H9 (cell line): Measurements from ENCODE around the gene MAML3. TPM values are rescaled to one million over a fixed set of nuclear protein-coding genes. Genes with fewer than 3 reads are reported as not detected.

Experiments used
- DNase-seq: peaks from one replicate; pipeline ENCODE4 v3.0.0-alpha.2; 2017
- H2AFZ ChIP-seq: one replicate; pipeline ENCODE4 v1.6.1; 2013; ENCODE audit warnings: mild to moderate bottlenecking, low read length, control low read depth, moderate library complexity
- H2AK5ac ChIP-seq: 2 replicates; pipeline ENCODE4 v1.6.1; 2013; ENCODE audit warnings: low read length, control low read depth, mixed read lengths; ENCODE audit not compliant: insufficient read length
- H2BK120ac ChIP-seq: one replicate; pipeline ENCODE4 v1.6.1; 2013; ENCODE audit warnings: low read depth, mild to moderate bottlenecking, low read length, control low read depth, inconsistent platforms; ENCODE audit not compliant: poor library complexity, severe bottlenecking
- H2BK12ac ChIP-seq: 2 replicates; pipeline ENCODE4 v1.6.1; 2013; ENCODE audit warnings: low read length, control low read depth, mixed read lengths, low read depth; ENCODE audit not compliant: insufficient read length
- H2BK15ac ChIP-seq: 2 replicates; pipeline ENCODE4 v1.6.1; 2013; ENCODE audit warnings: low read depth, low read length, control low read depth
- H2BK20ac ChIP-seq: one replicate; pipeline ENCODE4 v1.6.1; 2013; ENCODE audit warnings: low read depth, mild to moderate bottlenecking, low read length, control low read depth, inconsistent platforms; ENCODE audit not compliant: poor library complexity, severe bottlenecking
- H2BK5ac ChIP-seq: 2 replicates; pipeline ENCODE4 v1.6.1; 2013; ENCODE audit warnings: low read length, control low read depth, mixed read lengths; ENCODE audit not compliant: insufficient read length
- H3K14ac ChIP-seq: 2 replicates; pipeline ENCODE4 v1.6.1; 2013; ENCODE audit warnings: low read length, control low read depth; ENCODE audit not compliant: insufficient read depth
- H3K18ac ChIP-seq: 2 replicates; pipeline ENCODE4 v1.6.1; 2013; ENCODE audit warnings: low read depth, mild to moderate bottlenecking, mixed read lengths, low read length, control low read depth; ENCODE audit not compliant: insufficient read length
- H3K23ac ChIP-seq: 2 replicates; pipeline ENCODE4 v1.6.1; 2013; ENCODE audit warnings: low read length, control low read depth, mixed read lengths, low read depth; ENCODE audit not compliant: insufficient read length
- H3K23me2 ChIP-seq: 2 replicates; pipeline ENCODE4 v1.6.1; 2013; ENCODE audit warnings: low read depth, mild to moderate bottlenecking, mixed read lengths, low read length, control low read depth; ENCODE audit not compliant: insufficient read length, poor library complexity, severe bottlenecking
- H3K27ac ChIP-seq: 2 replicates; pipeline ENCODE4 v1.5.1; 2013; ENCODE audit warnings: low read length, control low read depth, mixed read lengths, low read depth; ENCODE audit not compliant: insufficient read length
- H3K27me3 ChIP-seq: 2 replicates; pipeline ENCODE4 v1.6.1; 2013; ENCODE audit warnings: low read length, control low read depth, inconsistent platforms; ENCODE audit not compliant: insufficient read depth
- H3K4ac ChIP-seq: 2 replicates; pipeline ENCODE4 v1.6.1; 2013; ENCODE audit warnings: low read depth, mild to moderate bottlenecking, control low read depth, inconsistent platforms, low read length, moderate library complexity
- H3K4me1 ChIP-seq: 2 replicates; pipeline ENCODE4 v1.6.1; 2013; ENCODE audit warnings: low read length, control low read depth, inconsistent platforms; ENCODE audit not compliant: insufficient read depth
- H3K4me2 ChIP-seq: 2 replicates; pipeline ENCODE4 v1.6.1; 2013; ENCODE audit warnings: low read length, control low read depth, mixed read lengths; ENCODE audit not compliant: insufficient read length, insufficient read depth
- H3K56ac ChIP-seq: 2 replicates; pipeline ENCODE4 v1.6.1; 2013; ENCODE audit warnings: low read depth, mild to moderate bottlenecking, mixed read lengths, low read length, control low read depth; ENCODE audit not compliant: insufficient read length
- H3K79me1 ChIP-seq: 2 replicates; pipeline ENCODE4 v1.6.1; 2013; ENCODE audit warnings: low read depth, mild to moderate bottlenecking, moderate library complexity, low read length, control low read depth, inconsistent platforms; ENCODE audit not compliant: insufficient read depth, poor library complexity, severe bottlenecking
- H3K79me2 ChIP-seq: 2 replicates; pipeline ENCODE4 v1.6.1; 2013; ENCODE audit warnings: low read length, control low read depth, inconsistent platforms; ENCODE audit not compliant: insufficient read depth
- H3K9ac ChIP-seq: 2 replicates; pipeline ENCODE4 v1.6.1; 2013; ENCODE audit warnings: low read length, control low read depth, mixed read lengths; ENCODE audit not compliant: insufficient read length; ENCODE audit errors: extremely low read depth
- H3K9me3 ChIP-seq: one replicate; pipeline ENCODE4 v1.6.1; 2013; ENCODE audit warnings: low read depth, low read length, inconsistent platforms; ENCODE audit not compliant: control insufficient read depth
- H3T11ph ChIP-seq: one replicate; pipeline ENCODE4 v1.6.1; 2013; ENCODE audit warnings: mild to moderate bottlenecking, low read length, control low read depth, inconsistent platforms
- H4K20me1 ChIP-seq: one replicate; pipeline ENCODE4 v1.6.1; 2013; ENCODE audit not compliant: control insufficient read depth, insufficient read length, insufficient read depth
- H4K5ac ChIP-seq: 2 replicates; pipeline ENCODE4 v1.6.1; 2013; ENCODE audit warnings: low read depth, mild to moderate bottlenecking, mixed read lengths, low read length, control low read depth; ENCODE audit not compliant: insufficient read length
- H4K8ac ChIP-seq: replicated peaks from 2 replicates; pipeline ENCODE4 v1.6.1; 2013; ENCODE audit warnings: low read length, control low read depth, mixed read lengths, low read depth; ENCODE audit not compliant: insufficient read length
- H4K91ac ChIP-seq: 2 replicates; pipeline ENCODE4 v1.6.1; 2013; ENCODE audit warnings: low read depth, mild to moderate bottlenecking, moderate library complexity, mixed read lengths, low read length, control low read depth; ENCODE audit not compliant: insufficient read length
- H3K27ac Mint-ChIP-seq, 3 experiments: 2 replicates in 2 of 3; 3 replicates in 1 of 3; pipeline ENCODE4 v1.8.0; 2020 to 2021; ENCODE audit warnings: mixed read lengths in 3 of 3, mild to moderate bottlenecking in 1 of 3, moderate library complexity in 1 of 3
- H3K27me3 Mint-ChIP-seq: 2 replicates; pipeline ENCODE4 v1.8.0; 2021; ENCODE audit warnings: low read depth, mild to moderate bottlenecking, moderate library complexity, mixed read lengths
- H3K36me3 Mint-ChIP-seq, 3 experiments: 2 replicates in 2 of 3; 3 replicates in 1 of 3; pipeline ENCODE4 v1.8.0; 2020 to 2021; ENCODE audit warnings: low read depth in 3 of 3, mixed read lengths in 3 of 3; ENCODE audit not compliant: insufficient read depth in 1 of 3
- H3K4me1 Mint-ChIP-seq, 2 experiments: 2 replicates each; pipeline ENCODE4 v1.8.0; 2020; ENCODE audit warnings: mixed read lengths in 2 of 2
- H3K4me3 Mint-ChIP-seq, 2 experiments: 2 replicates in 1 of 2; 3 replicates in 1 of 2; pipeline ENCODE4 v1.8.0; 2020 to 2021; ENCODE audit warnings: mild to moderate bottlenecking in 2 of 2, mixed read lengths in 2 of 2, moderate library complexity in 1 of 2
- H3K9me3 Mint-ChIP-seq, 2 experiments: 2 replicates in 1 of 2; 3 replicates in 1 of 2; pipeline ENCODE4 v1.8.0; 2020; ENCODE audit warnings: mild to moderate bottlenecking in 2 of 2, mixed read lengths in 2 of 2, moderate library complexity in 1 of 2
- CTCF ChIP-seq: fragments of 200-600 bp; sonication (generic); conservative IDR thresholded peaks from 3 replicates; pipeline ENCODE4 v1.8.0; 2021; ENCODE audit warnings: antibody characterized with exemption, mild to moderate bottlenecking
- WGBS: extraction: QIAGEN DNeasy Blood & Tissue Kit; methylation state at CpG from one replicate; pipeline ENCODE4 v1.1.7; 2013; ENCODE audit warnings: missing lambda C conversion rate, low lambda C conversion rate, mixed read lengths; ENCODE audit not compliant: insufficient read length; ENCODE audit errors: extremely low coverage; 5-methylcytosine and 5-hydroxymethylcytosine counted together
- total RNA-seq: library from RNA; stranded (reverse); gene quantifications from 2 replicates; pipeline ENCODE4 v1.2.1, GENCODE V29; 2021

The MAML3 gene
- total RNA-seq, 1 experiment from 2014 or later = 3.9 TPM

DNA sequence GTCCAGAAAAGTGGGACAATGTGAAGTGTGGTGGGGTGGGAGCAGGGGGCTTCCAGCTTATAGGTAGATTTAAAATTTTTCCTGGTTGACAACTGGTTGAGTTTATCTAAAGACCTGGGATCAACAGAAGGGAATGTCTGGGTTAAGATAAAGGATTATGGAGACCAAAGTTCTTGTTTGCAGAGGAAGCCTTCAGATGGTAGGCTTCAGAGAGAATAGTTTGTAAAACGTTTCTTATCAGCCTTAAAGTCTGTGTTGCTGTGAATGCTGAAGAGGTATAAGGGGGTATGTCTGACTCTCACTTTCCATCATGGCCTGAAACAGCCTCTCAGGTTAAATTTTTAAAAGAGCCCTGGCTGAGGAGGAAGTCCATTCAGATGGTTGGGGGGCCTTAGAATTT is 467.9 kb downstream of the MAML3 start:
- no peaks in the 10 kb centered on the region for H3K23me2 ChIP-seq
- no peak overlapping the region for H3K18ac ChIP-seq
- Mint-ChIP-seq H3K4me3 (no peak overlapping the region; a peak in 1 of 5 replicates), H3K27me3 (peaks cover 2% of the 10 kb centered on the region; the same call in 1 of the 2 replicates), H3K9me3 (peaks cover 5 to 14% of the 10 kb centered on the region in 2 experiments; a peak in 4 of 5 replicates), H3K36me3 (peaks cover 9 to 20% (median 13%) of the 10 kb centered on the region in 3 experiments), H3K4me1 (peaks cover 0 to 6% of the 10 kb centered on the region in 2 experiments; a peak in 3 of 4 replicates), H3K27ac (no peak overlapping the region; a peak in 1 of 7 replicates)
- no peak overlapping the region for H2AK5ac ChIP-seq
- DNase-seq = no peak
- no peak overlapping the region for H3K56ac ChIP-seq
- WGBS = no CpG with 5 or more reads among the region's 1 CpG
- no peak for TF ChIP-seq CTCF
- no peak overlapping the region for H2BK15ac ChIP-seq
- H2BK5ac ChIP-seq = no peak overlapping the region
- H2BK12ac ChIP-seq = no peak overlapping the region
- H3T11ph ChIP-seq = no peak overlapping the region
- no peak overlapping the region for H3K9ac ChIP-seq
- no peak overlapping the region for H2BK20ac ChIP-seq
- no peaks in the 10 kb centered on the region for H4K20me1 ChIP-seq
- no peak overlapping the region for H3K23ac ChIP-seq
- H3K27ac ChIP-seq = no peak overlapping the region
- no peaks in the 10 kb centered on the region for H3K79me1 ChIP-seq
- H2BK120ac ChIP-seq = no peak overlapping the region
- no peak overlapping the region for H3K4ac ChIP-seq
- H4K8ac ChIP-seq = no peak overlapping the region
- no peak overlapping the region for H2AFZ ChIP-seq
- H3K4me2 ChIP-seq = no peak overlapping the region
- H3K79me2 ChIP-seq = no peaks in the 10 kb centered on the region
- no peak overlapping the region for H4K91ac ChIP-seq
- H3K14ac ChIP-seq = no peak overlapping the region
- no peaks in the 10 kb centered on the region for H3K27me3 ChIP-seq
- H3K4me1 ChIP-seq = no peaks in the 10 kb centered on the region
- H3K9me3 ChIP-seq = no peaks in the 10 kb centered on the region
- no peak overlapping the region for H4K5ac ChIP-seq
